B cell (primary cell): ENCODE data around the gene PYGM. TPM values are rescaled to one million over a fixed set of nuclear protein-coding genes. Genes with fewer than 3 reads are reported as not detected.

Experiments
- ATAC-seq: fragments of 200-7000 bp; cut with Tn5 transposase; one replicate; pipeline ENCODE4 v1.10.0; 2021; ENCODE audit warnings: low read depth, mild to moderate bottlenecking, moderate number of reproducible peaks, moderate library complexity
- CTCF ChIA-PET: fragments of 350-600 bp; sonication (Branson Sonifier 250); formaldehyde crosslinking; loops from one replicate; lab custom pipeline; 2021; ENCODE audit warnings: antibody characterized with exemption, inconsistent platforms; lab: Charles Lee
- POLR2A ChIA-PET: fragments of 350-600 bp; sonication (Branson Sonifier 250); formaldehyde crosslinking; loops from one replicate; lab custom pipeline; 2021; ENCODE audit warnings: antibody characterized with exemption; lab: Charles Lee
- DNase-seq: peaks from one replicate; pipeline ENCODE4 v3.0.0; 2013
- H2AFZ ChIP-seq: 2 replicates; pipeline ENCODE4 v1.6.1; 2012; ENCODE audit warnings: mild to moderate bottlenecking, low read depth, low read length; ENCODE audit not compliant: insufficient read depth, poor library complexity, severe bottlenecking
- H3K27ac ChIP-seq, 2 donors: 1 replicate in 1 of 2; 2 replicates in 1 of 2; pipeline ENCODE4 v1.5.1; 2012 to 2013; ENCODE audit warnings: low read length in 2 of 2, mild to moderate bottlenecking in 2 of 2, moderate library complexity in 1 of 2
- H3K27me3 ChIP-seq, 4 experiments: fragments of 200-600 bp in 1 of 4; sonication (generic) in 1 of 4; replicated peaks in 1 of 4; 1 replicate in 2 of 4; 2 replicates in 2 of 4; pipeline versions ENCODE4 v1.6.1 to v1.7.0; 2013 to 2016; ENCODE audit warnings: low read length in 3 of 4, mild to moderate bottlenecking in 2 of 4, mixed read lengths in 1 of 4, moderate library complexity in 1 of 4; ENCODE audit not compliant: insufficient read depth in 4 of 4, control insufficient read depth in 3 of 4; ENCODE audit errors: control extremely low read depth in 1 of 4
- H3K36me3 ChIP-seq, 2 experiments: replicated peaks in 1 of 2; 1 replicate in 1 of 2; 2 replicates in 1 of 2; pipeline versions ENCODE4 v1.6.1 to v1.7.1; 2013; ENCODE audit warnings: low read length in 1 of 2; ENCODE audit not compliant: insufficient read depth in 2 of 2, control insufficient read depth in 1 of 2; ENCODE audit errors: control extremely low read depth in 1 of 2, extremely low read depth in 1 of 2
- H3K4me1 ChIP-seq, 2 donors: fragments of 200-600 bp in 1 of 2; sonication (generic) in 1 of 2; 1 replicate in 1 of 2; 2 replicates in 1 of 2; pipeline versions ENCODE4 v1.5.1 to v1.6.1; 2013 to 2017; ENCODE audit warnings: low read length in 2 of 2; ENCODE audit not compliant: control insufficient read depth in 2 of 2, insufficient read depth in 2 of 2
- H3K4me2 ChIP-seq: replicated peaks from 2 replicates; pipeline ENCODE3; 2012; ENCODE audit warnings: mild to moderate bottlenecking, low read depth, low read length; ENCODE audit not compliant: poor library complexity, severe bottlenecking
- H3K4me3 ChIP-seq, 5 experiments: fragments of 200-600 bp in 1 of 5; sonication (generic) in 1 of 5; 1 replicate in 3 of 5; 2 replicates in 2 of 5; pipeline versions ENCODE4 v1.5.1 to v1.7.0; 2011 to 2016; ENCODE audit warnings: low read length in 4 of 5, mild to moderate bottlenecking in 4 of 5, low read depth in 2 of 5, control low read depth in 1 of 5, moderate library complexity in 1 of 5; ENCODE audit not compliant: insufficient read depth in 1 of 5; ENCODE audit errors: control extremely low read depth in 1 of 5, extremely low read depth in 1 of 5
- H3K79me2 ChIP-seq: fragments of 200-600 bp; sonication (generic); one replicate; pipeline ENCODE4 v1.6.0; 2016; ENCODE audit warnings: low read length; ENCODE audit not compliant: control insufficient read depth, insufficient read depth
- H3K9ac ChIP-seq: fragments of 200-600 bp; sonication (generic); 2 replicates; pipeline ENCODE4 v1.6.1; 2017; ENCODE audit warnings: mild to moderate bottlenecking, low read length, moderate library complexity
- H3K9me3 ChIP-seq, 3 donors: one replicate each; pipeline versions ENCODE4 v1.6.1 to v1.7.1; 2013; ENCODE audit warnings: low read length in 2 of 3; ENCODE audit not compliant: control insufficient read depth in 2 of 3, insufficient read depth in 1 of 3; ENCODE audit errors: control extremely low read depth in 1 of 3
- H4K20me1 ChIP-seq: 2 replicates; pipeline ENCODE4 v1.6.0; 2012; ENCODE audit warnings: mild to moderate bottlenecking, low read length; ENCODE audit not compliant: insufficient read depth, control insufficient read depth, poor library complexity, severe bottlenecking
- H3K27ac Mint-ChIP-seq: one replicate; pipeline ENCODE4 v1.8.0; 2021; ENCODE audit warnings: mixed read lengths
- H3K27me3 Mint-ChIP-seq: one replicate; pipeline ENCODE4 v1.8.0; 2021; ENCODE audit warnings: mixed read lengths
- H3K4me1 Mint-ChIP-seq: one replicate; pipeline ENCODE4 v1.8.0; 2021; ENCODE audit warnings: mixed read lengths
- H3K4me3 Mint-ChIP-seq: one replicate; pipeline ENCODE4 v1.8.0; 2021; ENCODE audit warnings: mixed read lengths
- H3K9me3 Mint-ChIP-seq: one replicate; pipeline ENCODE4 v1.8.0; 2022; ENCODE audit warnings: mixed read lengths; ENCODE audit not compliant: insufficient read depth
- EZH2 ChIP-seq: IDR thresholded peaks from 2 replicates; pipeline ENCODE4 v1.6.1; 2012; ENCODE audit warnings: borderline replicate concordance, low read depth, mild to moderate bottlenecking, moderate library complexity, low read length; ENCODE audit not compliant: insufficient read depth, poor library complexity, severe bottlenecking
- WGBS: methylation state at CpG from one replicate; pipeline ENCODE4 v1.1.5; 2013; ENCODE audit warnings: missing lambda C conversion rate; ENCODE audit not compliant: insufficient coverage; 5-methylcytosine and 5-hydroxymethylcytosine counted together
- intact Hi-C: fragments of 100-400 bp; cut with micrococcal nuclease; formaldehyde crosslinking; loops from one replicate; pipeline ENCODE4 v1.10.0; 2022
- polyA plus RNA-seq: library from polyadenylated mRNA; depleted of rRNA; stranded (reverse); fragments of >200 nt; gene quantifications from 2 replicates; pipeline ENCODE4 v1.2.3, GENCODE V29; 2012
- total RNA-seq, 2 donors: library from RNA; stranded (reverse); fragments of 120-200 nt in 1 of 2; gene quantifications; 1 replicate in 1 of 2; 2 replicates in 1 of 2; pipeline versions ENCODE4 v1.2.3 to v1.2.4, GENCODE V29; 2013 to 2022
- TF ChIP-seq, protein P1 (sequence below): fragments of 200-600 bp; IDR thresholded peaks from one replicate; pipeline ENCODE4 v1.8.0; 2022; ENCODE audit warnings: antibody characterized with exemption, mild to moderate bottlenecking

The PYGM gene
- total and polyA plus RNA-seq, 2 donors (not counting 1 experiment from before 2014, with no cell fraction given) = 9.3 to 9.6 TPM

DNA sequence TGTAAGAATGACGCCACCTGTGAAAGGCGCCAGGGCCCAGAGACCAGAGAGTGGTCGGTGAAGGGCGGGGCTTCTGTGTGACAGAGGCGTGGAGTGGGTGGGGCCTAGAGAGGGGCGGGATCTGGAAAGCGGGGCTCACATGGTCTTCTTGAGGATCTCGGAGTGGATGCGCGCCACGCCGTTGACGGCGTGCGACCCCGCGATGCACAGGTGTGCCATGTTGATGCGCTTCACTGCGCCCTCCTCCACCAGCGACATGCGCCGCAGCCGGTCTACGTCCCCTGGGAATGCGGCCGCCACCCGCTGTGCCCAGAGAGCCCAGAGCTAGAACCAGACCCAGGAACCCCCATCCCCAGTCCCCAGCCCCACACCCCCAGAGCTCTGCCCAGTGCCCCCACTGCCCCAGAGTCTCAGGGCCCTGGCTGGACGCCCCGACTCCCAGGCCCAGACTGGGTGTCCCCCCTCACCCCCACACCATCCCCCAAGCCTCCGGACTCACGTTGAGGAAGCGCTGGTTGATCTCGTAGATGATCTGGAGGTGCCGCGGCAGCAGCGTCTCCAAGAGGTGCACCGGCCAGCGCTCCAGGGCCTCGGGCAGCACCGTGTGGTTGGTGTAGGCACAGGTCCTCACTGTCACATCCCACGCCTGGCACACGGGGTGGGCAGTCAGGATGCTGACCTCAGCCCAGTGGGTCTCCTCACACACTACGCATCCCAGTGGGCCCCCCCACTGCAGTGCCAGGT, 6.2 kb downstream of the PYGM start:
- H3K4me2 ChIP-seq = no peak overlapping the region
- H4K20me1 ChIP-seq = no peaks in the 10 kb centered on the region
- Mint-ChIP-seq H3K27ac (no peak overlapping the region), H3K4me1 (peaks cover 30% of the 10 kb centered on the region), H3K27me3 (no peaks in the 10 kb centered on the region), H3K4me3 (no peak overlapping the region), H3K9me3 (no peaks in the 10 kb centered on the region)
- H3K27ac ChIP-seq = no peak overlapping the region
- ATAC-seq (no peak), DNase-seq (no peak)
- intact Hi-C loops = no loop called here
- CTCF ChIA-PET = interaction anchor here (13.7 kb wide), 1 partner anchor 14 kb away, joined by 280 read pairs; no protein-coding TSS in a partner anchor
- no peak overlapping the region for H3K9ac ChIP-seq
- WGBS = 96% methylated on average over 42 of the region's 43 CpGs
- no peak for TF ChIP-seq EZH2
- TF ChIP-seq, protein P1, sequence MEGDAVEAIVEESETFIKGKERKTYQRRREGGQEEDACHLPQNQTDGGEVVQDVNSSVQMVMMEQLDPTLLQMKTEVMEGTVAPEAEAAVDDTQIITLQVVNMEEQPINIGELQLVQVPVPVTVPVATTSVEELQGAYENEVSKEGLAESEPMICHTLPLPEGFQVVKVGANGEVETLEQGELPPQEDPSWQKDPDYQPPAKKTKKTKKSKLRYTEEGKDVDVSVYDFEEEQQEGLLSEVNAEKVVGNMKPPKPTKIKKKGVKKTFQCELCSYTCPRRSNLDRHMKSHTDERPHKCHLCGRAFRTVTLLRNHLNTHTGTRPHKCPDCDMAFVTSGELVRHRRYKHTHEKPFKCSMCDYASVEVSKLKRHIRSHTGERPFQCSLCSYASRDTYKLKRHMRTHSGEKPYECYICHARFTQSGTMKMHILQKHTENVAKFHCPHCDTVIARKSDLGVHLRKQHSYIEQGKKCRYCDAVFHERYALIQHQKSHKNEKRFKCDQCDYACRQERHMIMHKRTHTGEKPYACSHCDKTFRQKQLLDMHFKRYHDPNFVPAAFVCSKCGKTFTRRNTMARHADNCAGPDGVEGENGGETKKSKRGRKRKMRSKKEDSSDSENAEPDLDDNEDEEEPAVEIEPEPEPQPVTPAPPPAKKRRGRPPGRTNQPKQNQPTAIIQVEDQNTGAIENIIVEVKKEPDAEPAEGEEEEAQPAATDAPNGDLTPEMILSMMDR = no peak
- no peaks in the 10 kb centered on the region for H3K9me3 ChIP-seq
- H3K27me3 ChIP-seq = no peaks in the 10 kb centered on the region
- H2AFZ ChIP-seq = no peak overlapping the region
- POLR2A ChIA-PET = interaction anchor here (0.5 to 2.0 kb wide), 2 partner anchors 9 to 29 kb away, joined by 3 to 11 read pairs; no protein-coding TSS in a partner anchor
- H3K4me3 ChIP-seq = no peak overlapping the region
- peaks cover 62% of the 10 kb centered on the region for H3K79me2 ChIP-seq
- H3K36me3 ChIP-seq = peaks cover 0 to 23% of the 10 kb centered on the region in 2 experiments
- peaks cover 7 to 19% of the 10 kb centered on the region in 2 donors for H3K4me1 ChIP-seq

DNA sequence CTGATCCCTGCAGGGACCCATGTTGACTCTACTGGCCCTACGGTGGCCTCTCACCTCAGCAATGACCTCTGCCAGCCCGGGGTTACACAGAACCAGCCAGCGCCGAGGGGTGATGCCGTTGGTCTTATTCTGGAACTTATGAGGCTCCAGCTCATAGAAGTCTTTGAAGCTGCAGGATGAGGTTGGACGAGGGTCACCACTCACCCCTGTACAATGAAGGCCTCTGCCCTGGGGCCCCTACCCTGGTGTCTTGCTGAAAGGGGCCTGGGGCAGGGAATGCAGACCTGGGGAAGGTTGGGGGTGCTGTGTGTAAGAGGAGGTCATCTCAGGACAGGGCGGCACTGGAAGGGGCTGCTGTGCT, 6.8 kb downstream of the PYGM start:
- no peak for TF ChIP-seq EZH2
- TF ChIP-seq, protein P1 = no peak
- no peaks in the 10 kb centered on the region for H3K27me3 Mint-ChIP-seq
- no peak overlapping the region for H3K27ac ChIP-seq
- ChIA-PET POLR2A (interaction anchor here (0.5 to 2.0 kb wide), 3 partner anchors 9 to 30 kb away, joined by 3 to 11 read pairs (median 4); no protein-coding TSS in a partner anchor), CTCF (interaction anchor here (13.7 kb wide), 1 partner anchor 15 kb away, joined by 280 read pairs; no protein-coding TSS in a partner anchor)
- H3K27me3 ChIP-seq = no peaks in the 10 kb centered on the region
- 96% methylated on average over 7 of the region's 7 CpGs for WGBS
- H3K4me3 Mint-ChIP-seq = no peak overlapping the region
- peaks cover 35% of the 10 kb centered on the region for H3K4me1 Mint-ChIP-seq
- H3K27ac Mint-ChIP-seq = no peak overlapping the region
- H3K9me3 ChIP-seq = no peaks in the 10 kb centered on the region
- no peak for DNase-seq
- no peaks in the 10 kb centered on the region for H3K9me3 Mint-ChIP-seq
- H3K36me3 ChIP-seq = peaks cover 0 to 23% of the 10 kb centered on the region in 2 experiments
- no peak overlapping the region for H3K9ac ChIP-seq
- no peak overlapping the region for H3K4me2 ChIP-seq
- no peak for ATAC-seq
- H4K20me1 ChIP-seq = no peaks in the 10 kb centered on the region
- intact Hi-C loops = no loop called here
- H2AFZ ChIP-seq = no peak overlapping the region
- H3K4me1 ChIP-seq = peaks cover 7 to 18% of the 10 kb centered on the region in 2 donors
- peaks cover 56% of the 10 kb centered on the region for H3K79me2 ChIP-seq
- H3K4me3 ChIP-seq = no peak overlapping the region
